Measurements from ENCODE around the gene CSTF2.

Gene CSTF2

GRCh38 chrX:100874325-100874724 is 54.1 kb downstream of the CSTF2 start, which contains the start of gene NOX1:
Gene NOX1 (minus strand): TSS chrX:100874359. CDS start chrX:100874139, 220 bp downstream.
- Histone ChIP-seq H3K4me3 (ENCODE audit: low read depth in 1 of 2, low read length in 2 of 2) (no peak within 1 kb of the TSS), H3K27me3 (ENCODE audit: low read depth, low read length) (no peaks in the 10 kb centered on the region), H3K36me3 (ENCODE audit: control insufficient read depth in 1 of 2, insufficient read depth in 2 of 2, low read length in 2 of 2) (no peaks in the 10 kb centered on the region), H3K27ac (ENCODE audit: low read length) (no peak within 1 kb of the TSS), H3K9me3 (ENCODE audit: control insufficient read depth in 1 of 2, low read length in 2 of 2) (no peaks in the 10 kb centered on the region), H3K4me1 (ENCODE audit: control insufficient read depth in 1 of 2, insufficient read depth in 2 of 2, low read length in 2 of 2) (no peaks in the 10 kb centered on the region)

- Histone ChIP-seq H3K4me1 (ENCODE audit: control insufficient read depth in 1 of 2, insufficient read depth in 2 of 2, low read length in 2 of 2) (no peaks in the 10 kb centered on the region), H3K27me3 (ENCODE audit: low read depth, low read length) (no peaks in the 10 kb centered on the region), H3K36me3 (ENCODE audit: control insufficient read depth in 1 of 2, insufficient read depth in 2 of 2, low read length in 2 of 2) (no peaks in the 10 kb centered on the region), H3K9me3 (ENCODE audit: control insufficient read depth in 1 of 2, low read length in 2 of 2) (no peaks in the 10 kb centered on the region), H3K4me3 (ENCODE audit: low read depth in 1 of 2, low read length in 2 of 2) (no peak overlapping the region), H3K27ac (ENCODE audit: low read length) (no peak overlapping the region)
Observed at GRCh38 chrX:100880368-100880767, 60.2 kb downstream of the CSTF2 start.

GRCh38 chrX:100883654-100884053 is 63.5 kb downstream of the CSTF2 start:
- Histone ChIP-seq H3K36me3 (ENCODE audit: control insufficient read depth in 1 of 2, insufficient read depth in 2 of 2, low read length in 2 of 2) (no peaks in the 10 kb centered on the region), H3K4me3 (ENCODE audit: low read depth in 1 of 2, low read length in 2 of 2) (no peak overlapping the region), H3K27ac (ENCODE audit: low read length) (no peak overlapping the region), H3K9me3 (ENCODE audit: control insufficient read depth in 1 of 2, low read length in 2 of 2) (no peaks in the 10 kb centered on the region), H3K4me1 (ENCODE audit: control insufficient read depth in 1 of 2, insufficient read depth in 2 of 2, low read length in 2 of 2) (no peaks in the 10 kb centered on the region), H3K27me3 (ENCODE audit: low read depth, low read length) (no peaks in the 10 kb centered on the region)

Data from muscle layer of duodenum (tissue), 2 donors.